Measurements from ENCODE around the gene SLC6A3. TPM values are rescaled to one million over a fixed set of nuclear protein-coding genes. Genes with fewer than 3 reads are reported as not detected.

Gene SLC6A3
- total RNA-seq, 1 experiment from 2014 or later = not detected

- intact Hi-C loops (cut with micrococcal nuclease; ENCODE audit: unreplicated experiment) = no loop called here
- CTCF ChIA-PET = no interaction called here
- Mint-ChIP-seq H3K27ac (ENCODE audit: unreplicated experiment) (no peak overlapping the region), H3K9me3 (ENCODE audit: unreplicated experiment) (no peaks in the 10 kb centered on the region), H3K4me3 (ENCODE audit: unreplicated experiment) (no peak overlapping the region), H3K4me1 (ENCODE audit: low read depth, unreplicated experiment) (no peaks in the 10 kb centered on the region), H3K36me3 (ENCODE audit: insufficient read depth, unreplicated experiment) (no peaks in the 10 kb centered on the region), H3K27me3 (ENCODE audit: insufficient read depth, unreplicated experiment) (peaks cover 16% of the 10 kb centered on the region)
- H3K4me1 ChIP-seq = no peaks in the 10 kb centered on the region
- POLR2A ChIA-PET = no interaction called here
- no peaks in the 10 kb centered on the region for H3K36me3 ChIP-seq (ENCODE audit: control insufficient read depth, insufficient read depth, low read length)
- H3K27me3 ChIP-seq (replicated peaks; ENCODE audit: control insufficient read depth, insufficient read depth, low read length) = no peaks in the 10 kb centered on the region; the same call in 1 of the 2 replicates
- DNase-seq = no peak
- H3K9me3 ChIP-seq = no peaks in the 10 kb centered on the region
- BruUV-seq (replicated peaks) = no TSS peak
- H3K4me3 ChIP-seq (ENCODE audit: low read depth, low read length) = no peak overlapping the region
- no peak for TF ChIP-seq CTCF (IDR thresholded peaks at IDR 0.05; ENCODE audit: insufficient read depth in 1 of 2, low read depth in 1 of 2, low read length in 1 of 2, severe bottlenecking in 1 of 2, unreplicated experiment in 1 of 2)
Observed at GRCh38 chr5:1412621-1413020, 32.6 kb downstream of the SLC6A3 start.

GRCh38 chr5:1412163-1412562 lies 33.1 kb downstream of the SLC6A3 start:
- Mint-ChIP-seq H3K9me3 (ENCODE audit: unreplicated experiment) (no peaks in the 10 kb centered on the region), H3K27ac (ENCODE audit: unreplicated experiment) (no peak overlapping the region), H3K4me1 (ENCODE audit: low read depth, unreplicated experiment) (no peaks in the 10 kb centered on the region), H3K36me3 (ENCODE audit: insufficient read depth, unreplicated experiment) (no peaks in the 10 kb centered on the region), H3K4me3 (ENCODE audit: unreplicated experiment) (no peak overlapping the region), H3K27me3 (ENCODE audit: insufficient read depth, unreplicated experiment) (peaks cover 19% of the 10 kb centered on the region)
- no peaks in the 10 kb centered on the region for H3K36me3 ChIP-seq (ENCODE audit: control insufficient read depth, insufficient read depth, low read length)
- no peak for DNase-seq
- H3K27me3 ChIP-seq (replicated peaks; ENCODE audit: control insufficient read depth, insufficient read depth, low read length) = no peaks in the 10 kb centered on the region; the same call in 1 of the 2 replicates
- intact Hi-C loops (cut with micrococcal nuclease; ENCODE audit: unreplicated experiment) = no loop called here
- no peak for TF ChIP-seq CTCF (IDR thresholded peaks at IDR 0.05; ENCODE audit: insufficient read depth in 1 of 2, low read depth in 1 of 2, low read length in 1 of 2, severe bottlenecking in 1 of 2, unreplicated experiment in 1 of 2)
- POLR2A ChIA-PET = no interaction called here
- no TSS peak for BruUV-seq (replicated peaks)
- no peaks in the 10 kb centered on the region for H3K4me1 ChIP-seq
- CTCF ChIA-PET = no interaction called here
- H3K9me3 ChIP-seq = no peaks in the 10 kb centered on the region
- H3K4me3 ChIP-seq (ENCODE audit: low read depth, low read length) = no peak overlapping the region

- no peak overlapping the region for H3K4me3 Mint-ChIP-seq (ENCODE audit: unreplicated experiment)
- CTCF ChIA-PET = no interaction called here
- no peak for DNase-seq
- intact Hi-C loops (cut with micrococcal nuclease; ENCODE audit: unreplicated experiment) = no loop called here
- peaks cover 20% of the 10 kb centered on the region for H3K27me3 Mint-ChIP-seq (ENCODE audit: insufficient read depth, unreplicated experiment)
- BruUV-seq (replicated peaks) = no TSS peak
- H3K27ac Mint-ChIP-seq (ENCODE audit: unreplicated experiment) = no peak overlapping the region
- TF ChIP-seq CTCF (IDR thresholded peaks at IDR 0.05; ENCODE audit: insufficient read depth in 1 of 2, low read depth in 1 of 2, low read length in 1 of 2, severe bottlenecking in 1 of 2, unreplicated experiment in 1 of 2) = no peak
- Histone ChIP-seq H3K4me3 (ENCODE audit: low read depth, low read length) (no peak overlapping the region), H3K36me3 (ENCODE audit: control insufficient read depth, insufficient read depth, low read length) (no peaks in the 10 kb centered on the region), H3K27me3 (replicated peaks; ENCODE audit: control insufficient read depth, insufficient read depth, low read length) (no peaks in the 10 kb centered on the region; the same call in 1 of the 2 replicates), H3K4me1 (no peaks in the 10 kb centered on the region), H3K9me3 (no peaks in the 10 kb centered on the region)
- H3K36me3 Mint-ChIP-seq (ENCODE audit: insufficient read depth, unreplicated experiment) = no peaks in the 10 kb centered on the region
- H3K4me1 Mint-ChIP-seq (ENCODE audit: low read depth, unreplicated experiment) = no peaks in the 10 kb centered on the region
- no peaks in the 10 kb centered on the region for H3K9me3 Mint-ChIP-seq (ENCODE audit: unreplicated experiment)
- POLR2A ChIA-PET = no interaction called here
Observed at GRCh38 chr5:1411099-1411498, 34.1 kb downstream of the SLC6A3 start.

Data from Caco-2 (cell line).